Dedifferentiated amniotic fluid mesenchymal stem cell (primary cell): ENCODE results near the gene DNAJB14.
A peak's percentile ranks its signal among the peaks of the same experiment; 100 is the strongest.
"Not testable (repeated sequence)": the region's sequence is repeated elsewhere in the genome, so short reads cannot be mapped to it uniquely, and the experiment has no call there.

ENCODE experiments used
- DNase-seq: peaks from one replicate; pipeline ENCODE4 v3.0.0-alpha.2; 2016; ENCODE audit errors: extremely low spot score

DNAJB14 gene

DNA sequence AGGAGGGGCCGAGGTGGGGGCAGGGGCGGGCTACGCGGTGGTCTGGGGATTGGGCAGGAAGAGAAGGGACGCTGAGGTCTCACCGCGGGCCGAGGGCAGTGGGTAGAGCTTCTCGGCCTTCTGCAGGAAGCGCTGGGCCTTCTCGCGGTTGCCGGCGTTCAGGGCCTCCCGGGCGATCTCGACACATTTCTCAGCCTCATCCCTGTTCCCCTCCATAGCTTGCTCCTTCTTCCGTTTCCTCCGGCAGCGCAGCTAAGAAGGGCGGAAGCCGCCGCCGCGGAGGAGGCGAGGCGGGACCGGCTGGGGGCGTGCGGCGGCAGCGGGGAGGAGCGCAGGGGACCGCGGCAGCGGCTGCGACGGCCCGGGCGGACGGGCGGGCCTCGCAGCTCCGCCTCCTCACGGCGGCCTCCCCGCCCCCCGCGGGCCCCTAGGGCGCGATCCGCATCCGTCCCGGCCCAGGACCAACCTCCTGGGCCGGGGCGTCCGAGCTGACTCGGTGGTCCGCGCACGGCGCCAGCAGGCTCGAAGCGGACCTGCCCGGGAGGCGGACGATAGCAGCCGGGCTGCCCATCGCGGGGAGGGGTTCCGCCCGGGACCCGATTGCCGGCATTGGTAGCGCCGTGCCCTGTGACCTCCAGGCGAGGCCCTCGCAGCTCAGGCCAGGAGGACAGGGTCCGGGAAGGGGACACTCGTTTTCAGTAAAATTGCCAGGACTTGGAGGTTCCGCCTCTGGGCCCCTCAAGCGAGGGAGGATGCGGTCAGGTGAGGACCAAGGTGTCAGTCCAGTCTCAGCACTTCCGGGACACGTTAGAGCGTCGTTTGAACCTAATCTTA is at the start of gene DNAJB14:
DNAJB14 (minus strand) TSS at position 263 of the 834 bp plus-strand sequence; CDS start at position 216, 47 bp downstream.
- DNase-seq = peak; percentile 38

DNA sequence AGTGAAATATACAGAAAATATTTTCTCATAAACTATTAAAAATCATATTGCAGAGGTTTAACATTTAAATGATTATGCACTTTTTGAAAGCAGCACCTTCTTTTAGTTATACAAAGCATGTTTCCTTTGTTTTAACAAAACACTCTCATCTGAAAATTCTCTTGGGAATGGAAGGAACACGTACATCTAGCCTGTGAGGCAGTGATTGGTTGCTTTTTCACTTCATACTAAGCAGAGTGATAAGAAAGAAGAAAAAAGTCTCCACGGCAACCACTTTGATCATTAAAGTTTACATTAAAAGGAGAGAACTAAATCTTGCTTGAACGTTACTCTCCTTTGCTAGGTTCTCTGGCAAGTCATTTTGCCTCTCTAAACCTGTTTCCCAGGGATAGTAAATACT is 45.3 kb upstream of the DNAJB14 start:
- DNase-seq = no peak

DNA sequence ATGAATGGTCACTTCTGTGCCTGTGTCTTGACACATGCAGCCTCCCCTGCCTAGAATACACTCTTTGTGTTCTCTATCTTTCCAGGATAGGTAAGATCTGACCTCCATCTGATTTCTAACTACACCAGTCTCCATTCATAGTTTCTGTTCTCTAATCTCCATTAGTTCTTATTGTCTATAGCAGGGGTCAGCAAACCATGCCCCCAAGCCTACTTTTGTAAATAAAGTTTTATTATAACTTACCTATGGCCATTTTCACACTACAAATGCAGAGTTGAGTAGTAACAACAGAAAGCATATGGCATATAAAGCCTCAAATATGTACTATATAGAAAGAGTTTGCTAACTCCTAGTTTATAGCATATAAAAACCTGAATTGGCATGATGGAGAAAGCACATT is 41.3 kb upstream of the DNAJB14 start:
- no peak for DNase-seq

DNA sequence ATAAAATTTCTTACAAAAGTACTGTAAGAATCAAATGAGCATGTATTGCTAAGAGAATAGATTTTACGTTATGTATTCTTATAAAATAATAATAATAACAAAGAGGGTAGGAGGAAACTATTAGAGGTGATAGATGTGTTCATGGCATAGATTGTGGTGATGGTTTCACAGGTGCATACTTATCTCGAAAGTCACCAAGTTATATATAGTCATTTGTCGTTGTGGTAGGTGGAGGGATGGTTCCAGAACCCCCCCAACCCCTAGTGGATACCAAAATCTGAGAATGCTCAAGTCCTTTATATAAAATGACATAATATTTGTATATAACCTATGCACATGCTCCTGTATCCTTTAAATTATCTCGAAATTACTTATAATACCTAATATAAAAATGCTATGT is 40.4 kb upstream of the DNAJB14 start:
- no peak for DNase-seq

DNA sequence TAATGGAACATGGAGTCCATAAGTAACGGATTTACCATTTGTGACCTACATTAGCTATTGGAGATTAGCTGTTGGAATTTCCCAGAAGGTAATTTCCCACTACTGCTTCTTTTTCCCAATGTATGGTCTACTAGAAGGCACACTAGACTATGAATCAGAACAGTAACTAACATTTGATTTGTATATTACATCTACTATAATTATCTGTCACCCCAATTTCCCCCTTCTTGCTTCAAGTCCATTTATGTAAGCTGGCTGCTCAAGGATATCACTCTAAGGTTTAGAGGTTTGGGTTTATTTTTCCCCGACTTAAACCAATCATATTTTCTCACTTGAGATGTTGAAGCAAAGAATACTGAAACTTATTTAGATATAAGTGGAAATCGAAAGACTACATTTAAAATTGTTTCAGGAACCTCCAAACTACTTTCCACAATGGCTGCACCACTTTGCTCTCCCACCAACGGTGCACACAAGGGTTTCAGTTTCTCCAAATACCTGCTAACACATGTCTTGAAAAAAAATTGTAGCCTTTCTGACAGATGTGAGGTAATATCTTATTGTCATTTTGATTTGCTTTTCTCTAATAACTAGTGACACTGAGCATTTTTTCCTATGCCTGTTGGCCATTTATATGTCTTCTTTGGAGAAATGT is 37.0 kb upstream of the DNAJB14 start:
- no peak for DNase-seq

DNA sequence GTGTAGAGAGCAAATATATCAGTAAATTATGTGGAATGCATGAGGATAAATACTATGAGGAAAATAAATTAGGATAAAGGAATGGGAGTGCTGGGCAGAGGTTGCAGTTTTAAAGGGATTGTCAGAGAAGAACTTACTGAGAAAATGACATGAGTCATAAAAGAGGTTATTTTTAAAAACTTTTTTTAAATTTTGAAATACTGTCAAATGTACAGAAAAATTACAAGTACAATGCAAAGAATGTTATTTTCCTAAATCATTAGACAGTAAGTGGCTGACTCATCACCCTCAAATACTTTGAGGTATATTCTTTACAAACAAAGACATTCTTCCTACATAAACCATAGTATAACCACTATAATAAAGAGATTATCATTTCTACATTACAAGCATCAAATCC is 33.5 kb upstream of the DNAJB14 start:
- DNase-seq = no peak

DNA sequence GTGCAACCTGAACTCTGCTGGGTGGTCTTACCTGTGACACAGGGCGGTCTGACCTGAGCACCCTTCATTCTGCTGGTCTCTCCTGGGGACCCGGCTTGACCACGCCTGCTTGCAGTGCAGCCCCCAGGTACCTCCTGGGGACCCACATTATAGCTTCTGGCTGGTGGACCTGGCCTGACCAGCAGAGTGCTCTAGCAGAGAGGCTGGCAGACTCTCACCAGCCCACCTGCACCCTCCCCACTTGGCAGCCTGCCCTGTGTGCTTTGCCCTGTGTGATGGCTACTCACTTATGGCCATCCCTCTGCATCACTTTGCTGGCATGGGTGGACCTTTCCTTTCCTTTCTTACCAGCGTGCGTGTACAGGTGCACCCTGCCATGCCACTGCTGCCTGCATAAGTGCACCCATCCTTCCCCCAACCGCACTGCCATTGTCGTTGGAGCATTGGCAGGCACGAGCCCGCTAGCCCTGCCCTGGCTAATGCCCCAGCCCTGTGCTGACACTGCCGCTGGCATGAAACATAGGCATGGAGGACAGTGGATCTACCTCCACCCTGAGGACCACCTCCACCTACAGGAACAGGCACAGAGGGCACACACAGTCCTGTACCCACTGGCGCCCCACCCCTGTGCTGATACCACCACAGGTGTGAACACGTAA is 25.2 kb upstream of the DNAJB14 start:
- DNase-seq = no peak

DNA sequence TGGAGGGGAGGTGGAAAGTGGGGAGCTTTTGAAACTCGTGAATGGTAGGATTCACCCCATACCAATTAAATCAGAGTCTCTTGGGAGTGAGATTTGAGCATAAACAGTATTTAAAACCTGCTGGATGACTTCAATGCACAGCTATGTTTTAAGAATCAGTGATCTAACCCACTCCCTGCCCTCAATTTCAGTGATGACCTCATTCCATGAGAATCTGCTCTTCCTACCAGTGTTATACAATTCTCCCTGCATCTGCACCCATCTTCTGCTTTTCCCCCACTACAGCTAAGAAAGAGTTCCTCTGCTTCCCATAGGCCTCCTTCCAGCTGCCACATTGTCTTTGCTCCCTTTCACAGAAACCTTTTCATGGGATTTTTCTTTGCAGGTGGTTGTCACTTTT is 21.9 kb upstream of the DNAJB14 start:
- DNase-seq = peak; percentile 69

DNA sequence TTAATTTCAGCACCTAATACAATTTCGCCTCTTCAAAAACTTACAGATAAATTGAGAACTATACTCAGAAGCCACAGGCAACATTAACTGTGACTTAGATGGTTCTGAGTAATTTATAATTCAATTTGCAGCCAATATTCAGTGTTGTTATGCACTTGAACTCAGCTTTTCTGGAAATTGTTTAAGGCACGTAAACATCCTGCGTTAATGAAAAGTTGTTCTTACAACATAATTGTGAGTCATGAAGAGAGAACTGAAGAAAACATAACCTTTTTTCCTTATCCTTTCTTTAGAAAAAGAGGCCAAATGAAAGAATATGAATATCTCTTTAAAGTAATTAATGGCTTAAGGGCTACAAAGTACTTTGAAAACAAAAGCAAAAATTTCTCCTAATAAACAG is 20.3 kb upstream of the DNAJB14 start:
- DNase-seq = no peak

DNA sequence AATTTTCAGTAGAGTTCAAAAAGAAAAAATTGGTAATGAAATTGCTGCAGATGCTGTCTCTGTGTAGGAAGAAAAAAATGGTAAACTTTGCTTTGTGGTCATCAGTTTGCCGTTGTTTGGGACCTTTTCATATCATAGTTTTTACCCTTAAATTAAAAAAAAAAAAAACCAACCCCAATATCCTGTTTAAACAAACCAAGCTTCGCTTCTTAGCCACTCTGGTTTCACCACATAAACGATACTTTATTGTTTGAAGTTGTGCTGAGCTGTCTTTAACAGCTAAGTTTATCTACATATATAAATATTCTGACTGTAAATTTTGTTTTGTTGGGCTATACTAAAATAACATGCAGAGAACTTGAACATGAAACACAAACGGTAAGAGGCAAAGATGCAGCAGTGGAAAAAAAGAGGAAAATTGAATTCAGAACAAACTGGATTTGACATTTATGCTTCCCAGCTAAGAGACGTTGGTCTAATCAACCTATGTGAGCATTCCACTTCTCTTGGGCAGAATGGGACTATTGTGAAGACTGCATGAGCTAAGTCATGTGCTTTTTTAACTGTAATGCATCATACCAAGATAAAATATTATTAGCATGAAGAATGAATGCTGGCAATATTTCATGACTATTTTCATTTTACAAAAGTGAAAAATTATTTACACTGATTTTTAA is 19.4 kb upstream of the DNAJB14 start:
- DNase-seq = no peak

DNA sequence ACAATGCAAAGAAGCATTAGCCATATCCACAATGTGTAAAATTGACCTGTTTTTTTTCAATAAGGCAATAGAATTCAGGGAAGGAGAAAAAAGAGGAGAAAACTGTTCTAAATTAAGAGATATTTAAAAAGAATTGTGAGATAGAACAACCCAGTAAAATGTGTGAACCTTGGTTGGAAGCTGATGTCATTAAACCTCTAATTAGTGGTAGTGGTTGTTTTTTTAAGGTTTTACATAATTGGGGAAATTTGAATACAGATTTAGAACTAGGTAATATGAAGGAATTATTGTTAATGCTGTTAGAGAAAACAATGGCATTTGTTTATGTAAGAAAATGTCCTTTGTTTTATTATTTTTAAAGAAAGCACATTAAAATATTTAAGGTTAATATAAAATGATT is 18.8 kb upstream of the DNAJB14 start:
- DNase-seq = no peak

DNA sequence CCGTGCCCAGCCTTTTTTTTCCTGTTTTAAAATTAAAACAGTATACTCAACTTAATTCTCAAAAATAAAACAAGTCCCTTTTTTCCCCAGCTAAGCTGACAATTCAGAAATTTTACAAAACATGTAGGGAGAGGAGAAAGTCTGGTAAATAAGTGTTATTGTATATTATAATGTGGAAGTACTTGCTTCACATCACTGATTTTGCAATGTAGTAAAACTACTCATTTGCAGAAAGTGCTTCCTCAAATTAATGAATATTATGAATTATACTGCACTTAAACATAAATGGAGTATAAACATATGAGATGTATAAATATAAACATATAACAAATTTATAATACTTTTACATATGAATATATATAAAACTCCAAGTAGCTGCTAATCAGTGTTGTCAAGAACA is 15.3 kb upstream of the DNAJB14 start:
- DNase-seq = no peak

DNA sequence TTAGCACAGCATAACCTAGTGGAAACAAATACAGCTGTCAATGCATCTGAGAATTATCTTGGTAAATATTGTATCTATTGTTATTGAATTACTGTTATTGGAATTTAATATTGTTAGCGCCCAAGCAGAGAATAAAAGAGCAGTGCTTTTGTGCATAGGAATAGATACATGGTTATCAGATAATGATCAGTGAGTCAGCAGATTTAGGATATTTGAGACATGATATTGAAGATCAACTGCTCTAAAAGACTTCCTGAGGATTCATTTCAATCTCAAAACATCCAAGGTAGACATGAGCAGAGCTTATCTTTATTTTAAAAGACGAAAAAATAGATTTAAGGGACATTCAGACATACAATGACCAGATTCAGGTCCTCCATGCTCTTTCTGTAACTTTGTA is 14.2 kb upstream of the DNAJB14 start:
- no peak for DNase-seq

DNA sequence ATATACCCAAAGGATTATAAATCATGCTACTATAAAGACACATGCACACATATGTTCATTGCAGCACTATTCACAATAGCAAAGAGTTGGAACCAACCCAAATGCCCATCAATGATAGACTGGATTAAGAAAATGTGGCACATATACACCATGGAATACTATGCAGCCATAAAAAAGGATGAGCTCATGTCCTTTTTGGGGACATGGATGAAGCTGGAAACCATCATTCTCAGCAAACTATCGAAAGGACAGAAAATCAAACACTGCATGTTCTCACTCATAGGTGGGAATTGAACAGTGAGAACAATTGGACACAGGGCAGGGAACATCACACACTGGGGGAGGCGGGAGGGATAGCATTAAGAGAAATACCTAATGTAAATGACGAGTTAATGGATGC is 11.8 kb upstream of the DNAJB14 start:
- DNase-seq = not testable (repeated sequence)

DNA sequence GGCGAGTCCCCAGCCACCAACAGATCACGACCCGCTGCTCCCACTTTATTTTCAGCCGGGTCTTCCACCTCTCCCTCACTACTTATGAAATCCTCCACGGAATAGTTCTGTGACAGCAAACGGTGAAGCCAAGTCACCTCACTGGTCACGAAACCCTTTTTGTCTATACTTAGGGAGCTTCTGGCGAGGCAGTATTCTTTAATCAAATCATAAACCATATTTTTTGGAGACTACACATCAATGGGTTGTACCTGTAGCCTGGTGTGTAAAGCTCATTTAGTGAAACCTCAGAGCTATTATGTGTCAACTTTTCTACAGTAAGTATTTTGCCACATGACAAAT is 4.5 kb upstream of the DNAJB14 start:
- DNase-seq = no peak

DNA sequence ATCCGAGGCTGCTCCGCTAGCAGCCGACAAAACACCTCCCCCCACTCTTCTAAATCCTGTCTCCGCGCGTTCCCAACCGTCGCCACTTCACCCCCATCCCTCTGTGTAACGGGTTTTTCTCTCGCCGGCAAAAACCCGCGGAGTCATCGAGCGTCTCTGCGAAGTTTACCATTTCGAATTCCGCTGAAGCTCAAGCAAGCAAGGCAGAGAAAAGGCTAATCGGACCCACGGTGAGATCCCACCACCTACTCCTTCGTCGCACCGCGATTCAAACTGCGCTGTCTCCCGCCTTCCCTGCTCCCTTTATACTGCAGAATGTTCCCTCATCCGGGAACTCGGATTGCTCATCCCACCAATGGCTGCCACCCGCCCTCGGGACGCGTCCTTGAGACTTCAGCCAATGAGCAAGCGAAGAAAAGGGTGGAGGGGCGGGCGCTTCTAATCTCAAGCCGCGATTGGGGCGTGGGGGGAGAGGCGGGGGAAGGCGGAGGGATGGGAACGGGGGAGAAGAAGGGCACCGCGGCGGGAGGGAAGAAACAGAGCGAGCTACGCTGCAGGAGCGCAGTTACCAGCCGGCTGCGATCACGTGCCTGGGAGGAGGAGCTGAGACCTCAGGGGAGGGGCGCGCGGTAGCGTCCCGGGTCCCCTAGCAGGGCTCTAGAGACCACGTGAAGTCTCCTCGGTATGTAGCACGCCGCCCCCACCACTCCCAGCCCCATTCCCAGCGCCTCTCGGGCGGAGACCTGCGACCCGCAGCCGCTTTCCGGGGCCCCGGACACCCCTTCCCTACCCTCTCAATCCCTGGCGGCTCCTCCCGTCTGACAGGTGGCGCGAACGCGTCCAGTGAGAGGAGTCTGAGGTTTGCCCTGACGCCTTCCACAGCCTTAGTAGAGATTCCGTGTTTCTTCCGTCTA is 3.8 kb upstream of the DNAJB14 start, which contains the start of gene H2AZ1:
H2AZ1 (minus strand) TSS at position 277 of the 914 bp plus-strand sequence; CDS start at position 172, 105 bp downstream.
- DNase-seq = peak; percentile 99

DNA sequence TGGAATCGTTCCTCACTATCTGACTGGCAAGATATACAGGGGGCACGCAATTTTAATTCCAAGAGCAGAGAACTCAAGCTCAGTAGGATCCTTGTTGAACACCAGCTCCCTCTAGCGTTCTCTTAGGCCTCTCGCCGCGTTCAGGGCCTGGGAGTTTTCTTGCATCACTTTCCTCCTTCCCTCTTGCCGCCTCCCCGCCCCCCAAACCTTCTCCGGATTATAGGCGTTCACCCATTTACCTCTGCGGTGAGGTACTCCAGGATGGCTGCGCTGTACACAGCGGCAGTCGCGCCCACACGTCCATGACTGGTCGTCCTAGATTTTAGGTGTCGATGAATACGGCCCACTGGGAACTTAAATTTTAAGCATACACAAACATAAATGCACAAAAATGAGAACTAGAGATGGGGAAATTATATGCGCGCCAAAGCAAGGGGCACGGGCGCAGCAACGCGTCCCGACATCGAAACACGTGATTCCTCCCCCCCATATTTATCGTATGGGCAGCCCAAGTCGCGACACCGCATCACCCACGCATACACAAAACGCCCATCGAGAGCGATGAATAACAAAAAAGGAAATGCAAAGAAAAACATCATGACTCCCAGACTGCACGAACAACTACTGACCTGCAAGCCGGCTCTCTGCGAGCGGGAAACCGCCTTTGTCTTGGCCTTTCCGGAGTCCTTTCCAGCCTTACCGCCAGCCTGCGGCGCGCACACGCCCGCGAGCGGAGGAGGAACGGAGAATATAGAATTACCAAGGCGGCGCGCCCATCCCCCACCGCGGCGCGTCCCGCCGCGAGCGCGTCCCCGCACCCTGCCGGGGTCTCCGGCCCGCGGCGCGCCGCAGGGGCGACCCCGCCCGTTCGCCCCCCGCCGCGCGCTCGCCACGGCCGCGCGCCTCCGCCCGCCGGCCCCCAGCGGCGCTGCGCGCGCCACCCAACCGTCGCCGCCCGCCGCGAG is 2.9 kb upstream of the DNAJB14 start:
- DNase-seq = peak; percentile 98

DNA sequence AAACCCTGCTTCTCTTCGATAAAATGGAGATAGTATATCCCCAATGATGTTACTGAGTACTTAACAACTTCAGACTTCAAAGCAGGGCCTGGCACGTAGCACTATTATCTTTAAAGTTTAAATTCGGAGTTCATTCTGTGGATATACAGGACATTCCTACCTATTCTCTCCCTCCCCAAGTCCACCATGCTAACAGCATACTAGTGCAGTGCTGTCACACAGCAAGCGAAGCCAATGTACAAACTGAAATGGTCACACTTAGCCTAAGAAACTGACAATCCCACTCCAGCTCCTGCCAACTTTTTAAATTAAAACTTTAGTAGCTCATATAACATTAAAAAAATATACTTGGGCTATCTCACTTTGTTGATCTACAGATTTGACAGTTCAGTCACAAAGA is 1.2 kb upstream of the DNAJB14 start:
- no peak for DNase-seq

DNA sequence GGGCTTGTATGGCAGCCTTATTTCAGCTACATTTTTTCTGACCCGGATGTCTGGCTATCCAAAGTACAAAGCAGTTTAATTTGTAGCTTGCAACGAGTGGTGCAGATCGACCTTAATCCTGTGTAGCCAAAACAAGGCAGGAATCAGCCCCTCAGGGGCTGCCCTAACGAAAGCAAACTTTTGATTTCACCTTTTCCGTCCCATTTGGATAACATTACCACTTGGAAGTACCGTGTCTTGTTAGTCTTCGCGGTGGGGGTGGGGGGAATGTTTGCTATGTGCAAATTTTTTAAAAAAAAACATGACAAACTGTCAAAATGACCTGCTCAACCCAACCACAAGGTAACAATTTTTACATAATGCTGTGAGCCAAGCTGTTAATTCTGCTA is 766 bp upstream of the DNAJB14 start:
- DNase-seq = peak; percentile 23
